Measurements from ENCODE around the gene NUP210L.

GRCh38 chr1:153968000-153968363, 186.9 kb downstream of the NUP210L start:
- TF ChIP-seq CBX3 (IDR thresholded peaks at IDR 0.05; ENCODE audit: borderline replicate concordance in 1 of 2, low read length in 2 of 2): no peak
- 0 out of 2 replicates have a peak, but pooled peaks have one; percentile 2 for TF ChIP-seq FOXK1 (CRISPR knock-in tag; IDR thresholded peaks at IDR 0.05; ENCODE audit: borderline replicate concordance)
- no peak for TF ChIP-seq GABPA (tag; conservative IDR thresholded peaks at IDR 0.05; ENCODE audit: low read depth)
- no peak for TF ChIP-seq POLR2AphosphoS5 (IDR thresholded peaks at IDR 0.05; ENCODE audit: control insufficient read depth, insufficient read depth, low read depth, low read length)
- no peak for TF ChIP-seq ZNF12 (CRISPR knock-in tag; IDR thresholded peaks at IDR 0.05)
- TF ChIP-seq CEBPB (tag; IDR thresholded peaks at IDR 0.05): no peak
- TF ChIP-seq EP300 (IDR thresholded peaks at IDR 0.05; ENCODE audit: low read length): no peak
- no peak for TF ChIP-seq ZNF324 (CRISPR knock-in tag; IDR thresholded peaks at IDR 0.05)
- TF ChIP-seq EZH2 (IDR thresholded peaks at IDR 0.05; ENCODE audit: borderline replicate concordance, low read depth, low read length): no peak
- no peak for TF ChIP-seq ZNF282 (CRISPR knock-in tag; IDR thresholded peaks at IDR 0.05)

Data from K562 (cell line).